Ureter (tissue), 1 donor: ENCODE results near the gene PMEPA1. TPM values are rescaled to one million over a fixed set of nuclear protein-coding genes. Genes with fewer than 3 reads are reported as not detected.
A peak's percentile ranks its signal among the peaks of the same experiment; 100 is the strongest.

Experiments
- DNase-seq: peaks from one replicate; pipeline ENCODE4 v3.0.0-alpha.2; 2020; ENCODE audit warnings: low spot score
- total RNA-seq: library from RNA; stranded (reverse); gene quantifications from one replicate; pipeline ENCODE4 v1.2.4, GENCODE V29; 2023
- donor health status: DM: yes; HTN: yes; CAD: no.

Gene PMEPA1
- total RNA-seq, 1 donor from 2014 or later: 15.2 TPM

- peak; percentile 29 for DNase-seq
These were observed 47.9 kb downstream of the PMEPA1 start for GRCh38 chr20:57661746-57662455.

GRCh38 chr20:57660922-57661745 lies 48.7 kb downstream of the PMEPA1 start:
- peak; percentile 37 for DNase-seq

GRCh38 chr20:57660181-57660921 lies 49.5 kb downstream of the PMEPA1 start:
- DNase-seq: no peak

GRCh38 chr20:57659517-57660180 lies 50.2 kb downstream of the PMEPA1 start:
- peak; percentile 39 for DNase-seq

GRCh38 chr20:57658833-57659516 lies 50.8 kb downstream of the PMEPA1 start:
- DNase-seq: peak; percentile 34

- DNase-seq: peak; percentile 39
These were observed 51.4 kb downstream of the PMEPA1 start for GRCh38 chr20:57658447-57658832.

- DNase-seq: peak; percentile 76
These were observed 52.0 kb downstream of the PMEPA1 start for GRCh38 chr20:57657535-57658446.

- DNase-seq: peak; percentile 38
These were observed 52.8 kb downstream of the PMEPA1 start for GRCh38 chr20:57656821-57657534.

- DNase-seq: peak; percentile 36
These were observed 53.5 kb downstream of the PMEPA1 start for GRCh38 chr20:57656252-57656820.

GRCh38 chr20:57655809-57656155 lies 54.0 kb downstream of the PMEPA1 start:
- DNase-seq: no peak

- DNase-seq: peak; percentile 40
These were observed 54.6 kb downstream of the PMEPA1 start for GRCh38 chr20:57654998-57655808.

- DNase-seq: peak; percentile 58
These were observed 55.3 kb downstream of the PMEPA1 start for GRCh38 chr20:57654363-57654997.

GRCh38 chr20:57653910-57654309 lies 55.9 kb downstream of the PMEPA1 start:
- DNase-seq: peak; percentile 34

GRCh38 chr20:57653546-57653900 lies 56.3 kb downstream of the PMEPA1 start:
- DNase-seq: no peak

- peak; percentile 38 for DNase-seq
These were observed 56.9 kb downstream of the PMEPA1 start for GRCh38 chr20:57652606-57653545.

GRCh38 chr20:57651881-57652605 lies 57.8 kb downstream of the PMEPA1 start:
- peak; percentile 37 for DNase-seq
